Brain microvascular endothelial cell (primary cell): ENCODE measurements around the gene ELMO1.

Experiments used
- DNase-seq: peaks from one replicate; pipeline ENCODE4 v3.0.0-alpha.2; 2020
- H3K27ac ChIP-seq: fragments of 250-450 bp; sonication (Bioruptor Pico); 2 replicates; pipeline ENCODE4 v1.5.1; 2020; ENCODE audit warnings: mild to moderate bottlenecking, moderate library complexity
- H3K27me3 ChIP-seq: fragments of 250-450 bp; sonication (Bioruptor Pico); replicated peaks from 2 replicates; pipeline ENCODE4 v1.5.1; 2020; ENCODE audit warnings: mild to moderate bottlenecking
- H3K36me3 ChIP-seq: fragments of 250-450 bp; sonication (Bioruptor Pico); replicated peaks from 2 replicates; pipeline ENCODE4 v1.5.1; 2020; ENCODE audit warnings: mild to moderate bottlenecking
- H3K4me3 ChIP-seq: 2 replicates; pipeline ENCODE4 v1.5.1; 2011; ENCODE audit warnings: low read depth, mild to moderate bottlenecking, control low read depth, low read length, moderate library complexity
- CTCF ChIP-seq: IDR thresholded peaks from 2 replicates; pipeline ENCODE4 v1.5.1; 2011; ENCODE audit warnings: low read depth, mild to moderate bottlenecking, moderate library complexity, low read length, control low read depth, inconsistent platforms; ENCODE audit errors: missing control alignments
- in situ Hi-C: cut with HindIII; loops from 2 replicates; pipeline ENCODE4 v1.10.0; 2017; ENCODE audit warnings: low sequenced_read_pairs, low pct_ligation_motif_present

ELMO1 gene

GRCh38 chr7:37028909-37029440 is 419.7 kb downstream of the ELMO1 start:
- Histone ChIP-seq H3K4me3 (no peak overlapping the region), H3K27ac (no peak overlapping the region), H3K36me3 (no peaks in the 10 kb centered on the region), H3K27me3 (no peaks in the 10 kb centered on the region)
- in situ Hi-C loops, result no loop called here
- no peak for DNase-seq
- no peak for TF ChIP-seq CTCF

- no peak for DNase-seq
- TF ChIP-seq CTCF, result no peak
- Histone ChIP-seq H3K27me3 (no peaks in the 10 kb centered on the region), H3K36me3 (no peaks in the 10 kb centered on the region), H3K27ac (no peak overlapping the region), H3K4me3 (no peak overlapping the region)
- in situ Hi-C loops, result no loop called here
Observed at GRCh38 chr7:37027557-37028341, 420.9 kb downstream of the ELMO1 start.

GRCh38 chr7:37027104-37027503 is 421.6 kb downstream of the ELMO1 start:
- Histone ChIP-seq H3K27me3 (no peaks in the 10 kb centered on the region), H3K27ac (no peak overlapping the region), H3K4me3 (no peak overlapping the region), H3K36me3 (no peaks in the 10 kb centered on the region)
- TF ChIP-seq CTCF, result no peak
- in situ Hi-C loops, result no loop called here
- no peak for DNase-seq

- no peaks in the 10 kb centered on the region for H3K36me3 ChIP-seq
- H3K27me3 ChIP-seq, result no peaks in the 10 kb centered on the region
- no peak overlapping the region for H3K4me3 ChIP-seq
- in situ Hi-C loops, result no loop called here
- H3K27ac ChIP-seq, result no peak overlapping the region
- no peak for DNase-seq
- TF ChIP-seq CTCF, result no peak
Observed at GRCh38 chr7:37018954-37019353, 429.7 kb downstream of the ELMO1 start.

- no peak overlapping the region for H3K27ac ChIP-seq
- no peak overlapping the region for H3K4me3 ChIP-seq
- no peaks in the 10 kb centered on the region for H3K27me3 ChIP-seq
- no peak for TF ChIP-seq CTCF
- in situ Hi-C loops, result no loop called here
- no peaks in the 10 kb centered on the region for H3K36me3 ChIP-seq
- no peak for DNase-seq
Observed at GRCh38 chr7:37016064-37016878, 432.4 kb downstream of the ELMO1 start.
